Hepatic stellate cell (primary cell): ENCODE measurements around the gene ETV4.
"Not testable (repeated sequence)": the region's sequence is repeated elsewhere in the genome, so short reads cannot be mapped to it uniquely, and the experiment has no call there.

Experiments
- DNase-seq: peaks from one replicate; pipeline ENCODE4 v3.0.0; 2011; ENCODE audit warnings: low spot score

ETV4 gene

DNA sequence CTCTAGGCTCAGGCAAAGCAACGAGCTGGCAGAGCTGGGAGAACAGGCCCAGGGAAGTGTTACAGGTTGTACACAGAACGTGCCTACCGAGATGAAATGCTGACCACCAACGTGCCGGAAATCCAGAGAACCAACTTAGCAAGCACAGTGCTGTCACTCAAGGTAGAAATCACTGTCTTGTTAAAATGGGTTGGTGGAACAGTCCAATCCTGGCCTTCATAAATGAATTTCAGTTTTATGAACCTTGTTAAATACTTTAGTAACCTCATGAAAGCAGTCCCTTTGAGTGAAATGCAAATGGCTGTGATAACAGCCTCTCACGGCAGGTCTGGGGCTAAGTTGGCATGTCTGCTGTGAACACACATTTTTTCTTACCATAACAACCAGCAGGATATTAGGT is 29.0 kb downstream of the ETV4 start:
- no peak for DNase-seq

DNA sequence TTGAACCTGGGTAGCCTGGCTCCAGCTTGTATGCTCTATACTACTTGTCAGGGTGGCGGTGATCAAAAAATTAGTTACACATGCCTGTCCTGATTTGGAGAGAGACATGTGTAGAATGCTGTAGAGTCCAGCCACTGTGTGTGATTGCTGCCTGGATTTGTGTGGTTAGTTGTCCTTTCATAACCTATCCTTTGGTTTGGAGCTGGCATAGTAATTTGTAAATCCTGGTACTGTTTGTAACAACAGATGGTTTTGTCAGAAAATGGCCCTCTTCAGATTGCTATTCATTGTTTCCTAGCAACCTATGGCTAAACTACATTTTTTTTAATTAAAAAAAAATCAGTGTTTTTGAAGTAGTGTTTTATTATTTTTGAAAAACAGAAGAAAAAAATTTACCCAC is 30.5 kb downstream of the ETV4 start:
- DNase-seq = no peak

DNA sequence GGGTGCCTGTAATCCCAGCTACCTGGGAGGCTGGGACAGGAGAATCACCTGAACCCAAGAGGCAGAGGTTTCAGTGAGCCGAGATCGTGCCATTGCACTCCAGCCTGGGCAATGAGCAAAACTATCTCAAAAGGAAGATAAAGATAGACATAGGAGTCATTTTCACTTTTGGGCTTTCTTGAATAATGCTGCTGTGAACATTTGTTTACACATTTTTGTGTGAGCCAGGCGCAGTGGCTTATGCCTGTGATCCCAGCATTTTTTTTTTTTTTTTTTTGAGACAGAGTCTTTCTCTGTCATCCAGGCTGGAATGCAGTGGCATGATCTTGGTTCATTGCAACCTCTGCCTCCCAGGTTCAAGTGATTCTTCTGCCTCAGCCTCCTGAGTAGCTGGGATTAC is 34.9 kb downstream of the ETV4 start:
- not testable (repeated sequence) for DNase-seq

DNA sequence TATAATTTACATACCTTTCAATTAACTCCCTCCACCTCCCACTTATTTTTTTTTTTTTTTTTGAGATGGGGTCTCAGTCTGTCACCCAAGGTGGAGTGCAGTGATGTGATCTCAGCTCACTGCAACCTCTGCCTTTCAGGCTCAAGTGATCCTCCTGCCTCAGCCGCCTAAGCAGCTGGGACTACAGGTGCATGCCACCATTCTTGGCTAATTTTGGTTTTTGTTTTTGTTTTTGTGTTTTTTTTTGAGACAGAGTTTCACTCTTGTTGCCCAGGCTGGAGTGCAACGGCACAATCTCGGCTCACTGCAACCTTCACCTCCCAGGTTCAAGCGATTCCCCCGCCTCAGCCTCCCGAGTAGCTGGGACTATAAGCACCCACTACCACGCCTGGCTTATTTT is 36.7 kb downstream of the ETV4 start:
- DNase-seq = not testable (repeated sequence)

DNA sequence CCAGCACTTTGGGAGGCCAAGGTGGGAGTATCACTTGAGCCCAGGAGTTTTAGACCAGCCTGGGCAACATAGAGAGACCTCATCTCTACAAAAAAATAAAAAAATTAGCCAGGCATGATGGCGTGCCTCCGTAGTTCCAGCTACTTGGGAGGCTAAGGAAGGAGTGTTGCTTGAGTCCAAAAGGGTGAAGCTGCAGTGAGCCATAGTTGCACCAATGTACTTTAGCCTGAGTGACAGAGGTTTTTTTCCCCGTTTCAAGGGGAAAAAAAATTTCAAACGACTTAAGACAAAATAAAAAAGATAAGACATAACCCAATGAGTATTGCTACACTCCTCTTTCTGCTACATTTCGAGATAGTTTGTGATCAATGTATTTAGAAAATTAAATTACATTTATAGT is 55.5 kb downstream of the ETV4 start:
- DNase-seq = no peak

DNA sequence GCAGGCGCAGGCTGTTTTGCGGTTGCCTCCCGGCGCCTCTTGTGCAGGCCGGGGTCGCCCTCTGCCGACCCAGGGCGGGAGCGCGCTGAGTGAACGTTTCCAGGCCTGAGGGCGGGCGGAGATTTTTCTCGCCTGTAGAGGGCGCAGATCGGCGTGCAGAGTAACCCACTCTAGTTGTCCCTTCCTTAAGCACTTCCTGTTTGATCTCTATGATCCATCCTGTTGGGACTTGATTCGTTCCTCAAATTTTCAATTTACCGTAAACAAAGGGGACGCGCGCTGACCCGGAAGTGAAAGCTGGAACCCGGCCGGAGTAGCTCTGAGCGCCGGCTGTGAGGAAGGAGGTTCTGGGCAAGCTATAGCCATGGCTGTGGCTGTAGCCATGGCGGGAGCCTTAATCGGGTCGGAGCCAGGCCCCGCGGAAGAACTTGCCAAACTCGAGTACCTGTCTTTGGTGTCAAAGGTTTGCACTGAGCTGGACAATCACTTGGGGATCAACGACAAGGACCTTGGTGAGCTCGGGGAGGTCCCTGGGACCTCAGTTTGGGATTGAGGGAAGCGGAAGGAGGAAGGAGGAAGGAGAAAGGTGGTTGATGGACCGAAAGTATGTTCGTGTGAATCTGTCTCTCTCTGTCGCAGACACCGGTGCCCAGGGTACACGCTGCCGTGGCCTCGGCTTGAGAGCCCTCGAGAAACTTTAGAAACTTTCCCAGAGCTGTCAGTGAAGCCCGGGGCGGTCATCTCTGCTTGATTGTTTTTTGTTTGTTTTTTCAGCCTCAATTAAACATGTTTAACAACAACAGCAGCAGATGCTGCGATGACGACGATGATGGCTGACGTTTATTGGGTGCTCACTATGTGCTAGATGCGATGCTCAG is 62.2 kb downstream of the ETV4 start, which contains the start of gene DHX8:
DHX8 (plus strand) TSS at position 302 of the 878 bp plus-strand sequence; CDS start at position 365, 63 bp downstream.
- DNase-seq = peak; percentile 92

DNA sequence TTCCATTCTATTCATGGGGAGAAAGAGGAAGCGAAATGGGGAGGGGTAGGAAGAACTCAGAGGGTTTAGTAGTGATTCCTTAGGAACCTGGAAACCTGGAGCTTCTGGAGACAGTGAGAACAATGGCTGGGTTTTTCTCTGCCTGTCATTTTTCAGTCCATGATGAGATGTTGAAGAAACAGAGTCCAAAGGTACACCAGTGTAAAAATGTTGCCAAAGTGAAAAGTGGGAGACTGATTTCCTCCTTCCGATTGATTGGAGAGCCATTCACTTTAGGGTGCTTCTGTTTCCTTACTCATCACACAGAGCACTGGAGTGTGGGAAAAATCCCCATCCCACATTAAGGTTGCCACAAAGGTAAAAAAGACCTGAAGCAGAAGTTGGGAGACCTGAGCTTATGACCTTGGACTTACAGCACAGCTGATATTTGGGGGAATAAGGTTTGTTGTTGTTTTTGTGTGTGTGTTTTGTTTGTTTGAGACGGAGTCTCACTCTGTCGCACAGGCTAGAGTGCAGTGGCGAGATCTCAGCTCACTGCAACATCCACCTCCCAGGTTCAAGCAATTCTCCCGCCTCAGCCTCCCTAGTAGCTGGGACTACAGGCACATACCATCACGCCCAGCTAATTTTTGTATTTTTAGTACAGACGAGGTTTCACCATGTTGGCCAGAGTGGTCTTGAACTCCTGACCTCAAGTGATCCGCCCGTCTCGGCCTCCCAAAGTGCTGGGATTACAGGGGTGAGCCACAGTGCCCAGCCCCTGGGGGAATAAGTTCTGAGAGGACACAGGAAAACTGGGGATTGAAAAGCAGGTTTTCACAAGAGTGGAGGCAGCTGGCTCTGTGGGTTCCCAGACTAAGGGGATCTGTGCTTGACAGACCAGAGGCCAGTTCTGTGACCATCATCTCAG is 63.8 kb downstream of the ETV4 start:
- DNase-seq = no peak

DNA sequence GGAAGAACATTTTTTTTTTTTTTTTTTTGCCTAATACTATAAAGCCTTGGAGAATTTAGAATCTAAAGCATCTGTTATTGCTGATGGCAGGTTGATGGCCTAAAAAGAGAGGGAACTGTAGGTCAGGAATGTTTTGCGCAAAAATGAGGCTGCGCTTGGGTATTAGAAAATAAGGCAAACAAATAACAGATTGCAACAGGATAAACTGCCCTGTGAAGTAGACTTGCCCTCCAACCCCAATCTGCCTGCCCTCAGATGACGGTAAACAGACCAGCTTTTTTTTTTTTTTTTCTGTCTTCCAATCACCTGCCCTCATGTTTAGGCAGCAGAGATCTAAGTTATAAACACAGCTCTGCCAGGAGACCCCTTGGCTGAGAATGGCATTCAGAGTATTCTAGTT is 66.2 kb downstream of the ETV4 start:
- DNase-seq = no peak
